Adrenal gland (tissue), 5 donors: ENCODE results near the gene USP40.

Experiments used
- POLR2A ChIP-seq, 2 donors: fragments of 450-650 bp; IDR thresholded peaks; one replicate each; pipeline ENCODE4 v1.6.1; 2017; ENCODE audit warnings: antibody characterized with exemption in 2 of 2, mild to moderate bottlenecking in 2 of 2, moderate library complexity in 1 of 2
- TF ChIP-seq, protein P1 (sequence below), 6 experiments: fragments of 450-650 bp in 4 of 6; fragments of 200-600 bp in 2 of 6; sonication (generic) in 1 of 6; IDR thresholded peaks; 1 replicate in 5 of 6; 2 replicates in 1 of 6; pipeline versions ENCODE4 v1.5.1 to v1.8.0; 2016 to 2021; ENCODE audit warnings: antibody characterized with exemption in 6 of 6, mild to moderate bottlenecking in 2 of 6, moderate library complexity in 1 of 6
- donor health status: DM: no; HTN: no; CAD: no.

DNA sequence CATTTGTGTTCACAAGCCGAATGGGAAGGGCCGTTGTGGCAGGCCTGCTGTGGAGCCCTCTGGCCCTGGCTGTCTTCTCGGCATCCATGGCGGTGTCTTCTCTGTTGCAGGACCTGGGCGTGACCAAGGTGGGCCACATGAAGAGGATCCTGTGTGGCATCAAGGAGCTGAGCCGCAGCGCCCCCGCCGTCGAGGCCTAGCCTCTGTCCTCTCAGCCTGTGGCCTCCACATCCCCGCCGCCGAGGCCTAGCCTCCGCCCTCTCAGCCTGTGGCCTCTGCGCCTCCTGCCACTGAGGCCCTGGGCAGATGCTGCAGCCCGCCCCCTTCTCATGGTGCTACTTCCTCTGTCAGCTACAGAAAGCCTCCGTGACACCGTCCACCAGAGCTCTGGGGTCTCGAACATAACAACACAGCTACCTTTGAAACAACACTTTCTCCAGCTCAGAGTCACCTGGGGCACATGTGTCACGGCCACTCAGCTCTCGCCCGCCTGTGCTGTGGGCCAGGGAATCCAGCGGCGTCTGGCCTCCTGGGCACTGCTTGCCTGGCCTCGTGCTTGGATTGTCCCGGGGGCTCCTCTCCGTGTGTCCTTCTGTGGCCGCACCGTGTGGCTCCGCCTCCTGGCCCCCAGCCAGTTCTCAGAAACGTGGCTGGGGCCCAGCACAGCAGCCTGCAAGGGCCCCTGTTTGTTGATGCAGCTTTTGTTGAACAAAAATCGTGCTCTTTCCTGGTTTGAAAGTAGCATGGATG, 97.1 kb downstream of the USP40 start:
- TF ChIP-seq POLR2A (IDR thresholded peaks at IDR 0.05): no peak
- TF ChIP-seq, protein P1, sequence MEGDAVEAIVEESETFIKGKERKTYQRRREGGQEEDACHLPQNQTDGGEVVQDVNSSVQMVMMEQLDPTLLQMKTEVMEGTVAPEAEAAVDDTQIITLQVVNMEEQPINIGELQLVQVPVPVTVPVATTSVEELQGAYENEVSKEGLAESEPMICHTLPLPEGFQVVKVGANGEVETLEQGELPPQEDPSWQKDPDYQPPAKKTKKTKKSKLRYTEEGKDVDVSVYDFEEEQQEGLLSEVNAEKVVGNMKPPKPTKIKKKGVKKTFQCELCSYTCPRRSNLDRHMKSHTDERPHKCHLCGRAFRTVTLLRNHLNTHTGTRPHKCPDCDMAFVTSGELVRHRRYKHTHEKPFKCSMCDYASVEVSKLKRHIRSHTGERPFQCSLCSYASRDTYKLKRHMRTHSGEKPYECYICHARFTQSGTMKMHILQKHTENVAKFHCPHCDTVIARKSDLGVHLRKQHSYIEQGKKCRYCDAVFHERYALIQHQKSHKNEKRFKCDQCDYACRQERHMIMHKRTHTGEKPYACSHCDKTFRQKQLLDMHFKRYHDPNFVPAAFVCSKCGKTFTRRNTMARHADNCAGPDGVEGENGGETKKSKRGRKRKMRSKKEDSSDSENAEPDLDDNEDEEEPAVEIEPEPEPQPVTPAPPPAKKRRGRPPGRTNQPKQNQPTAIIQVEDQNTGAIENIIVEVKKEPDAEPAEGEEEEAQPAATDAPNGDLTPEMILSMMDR (IDR thresholded peaks at IDR 0.05): no peak
